MM.1S (cell line): Measurements from ENCODE around the gene BMERB1.

Experiments
- DNase-seq: peaks from one replicate; pipeline ENCODE4 v3.0.0-alpha.2; 2015
- H2AFZ ChIP-seq: fragments of 300-600 bp; sonication (generic); 2 replicates; pipeline ENCODE4 v1.6.0; 2016; ENCODE audit warnings: antibody characterized with exemption, low read length
- H3F3A ChIP-seq: fragments of 300-600 bp; sonication (generic); 2 replicates; pipeline ENCODE4 v1.6.1; 2016; ENCODE audit warnings: mild to moderate bottlenecking, antibody characterized with exemption, low read length, moderate library complexity, mixed read lengths; ENCODE audit not compliant: insufficient read depth
- H3K27ac ChIP-seq: fragments of 300-600 bp; sonication (generic); 2 replicates; pipeline ENCODE4 v1.5.1; 2016; ENCODE audit warnings: mild to moderate bottlenecking, low read length
- H3K27me3 ChIP-seq: fragments of 300-600 bp; sonication (generic); replicated peaks from 2 replicates; pipeline ENCODE4 v1.6.0; 2016; ENCODE audit warnings: low read length; ENCODE audit not compliant: insufficient read depth
- H3K36me3 ChIP-seq: fragments of 300-600 bp; sonication (generic); replicated peaks from 2 replicates; pipeline ENCODE4 v1.6.1; 2016; ENCODE audit warnings: mild to moderate bottlenecking, low read length, mixed read lengths; ENCODE audit not compliant: insufficient read depth
- H3K4me1 ChIP-seq: fragments of 300-600 bp; sonication (generic); 2 replicates; pipeline ENCODE4 v1.6.1; 2016; ENCODE audit warnings: low read length, mixed read lengths
- H3K4me2 ChIP-seq: fragments of 300-600 bp; sonication (generic); 2 replicates; pipeline ENCODE4 v1.6.0; 2016; ENCODE audit warnings: low read depth, low read length
- H3K4me3 ChIP-seq: fragments of 300-600 bp; sonication (generic); 2 replicates; pipeline ENCODE4 v1.5.1; 2016; ENCODE audit warnings: low read length, mixed read lengths
- H3K79me2 ChIP-seq: fragments of 300-600 bp; sonication (generic); 2 replicates; pipeline ENCODE4 v1.6.1; 2016; ENCODE audit warnings: mixed run types, low read length, mixed read lengths
- H3K9ac ChIP-seq: fragments of 300-600 bp; sonication (generic); 2 replicates; pipeline ENCODE4 v1.6.1; 2016; ENCODE audit warnings: low read length, mixed read lengths
- H3K9me2 ChIP-seq: fragments of 300-600 bp; sonication (generic); replicated peaks from 2 replicates; pipeline ENCODE4 v1.6.1; 2016; ENCODE audit warnings: mild to moderate bottlenecking, low read length, mixed read lengths; ENCODE audit not compliant: insufficient read depth
- H3K9me3 ChIP-seq: fragments of 300-600 bp; sonication (generic); replicated peaks from 2 replicates; pipeline ENCODE4 v1.6.1; 2016; ENCODE audit warnings: mild to moderate bottlenecking, low read length, mixed read lengths; ENCODE audit not compliant: insufficient read depth
- H4K20me1 ChIP-seq: fragments of 300-600 bp; sonication (generic); 2 replicates; pipeline ENCODE4 v1.6.1; 2016; ENCODE audit warnings: mild to moderate bottlenecking, low read length, moderate library complexity, mixed read lengths; ENCODE audit not compliant: insufficient read depth
- EZH2 ChIP-seq: fragments of 300-600 bp; sonication (generic); optimal IDR thresholded peaks from 2 replicates; pipeline ENCODE3; 2017; ENCODE audit warnings: low read depth, mild to moderate bottlenecking, antibody characterized with exemption, low read length, mixed read lengths
- EZH2phosphoT487 ChIP-seq: fragments of 300-600 bp; sonication (generic); IDR thresholded peaks from 2 replicates; pipeline ENCODE4 v1.6.1; 2018; ENCODE audit warnings: antibody characterized with exemption, low read length
- TF ChIP-seq, protein P1 (sequence below): fragments of 300-600 bp; sonication (generic); IDR thresholded peaks from 2 replicates; pipeline ENCODE4 v1.5.1; 2016; ENCODE audit warnings: antibody characterized with exemption, low read length, mixed read lengths

Gene BMERB1

DNA sequence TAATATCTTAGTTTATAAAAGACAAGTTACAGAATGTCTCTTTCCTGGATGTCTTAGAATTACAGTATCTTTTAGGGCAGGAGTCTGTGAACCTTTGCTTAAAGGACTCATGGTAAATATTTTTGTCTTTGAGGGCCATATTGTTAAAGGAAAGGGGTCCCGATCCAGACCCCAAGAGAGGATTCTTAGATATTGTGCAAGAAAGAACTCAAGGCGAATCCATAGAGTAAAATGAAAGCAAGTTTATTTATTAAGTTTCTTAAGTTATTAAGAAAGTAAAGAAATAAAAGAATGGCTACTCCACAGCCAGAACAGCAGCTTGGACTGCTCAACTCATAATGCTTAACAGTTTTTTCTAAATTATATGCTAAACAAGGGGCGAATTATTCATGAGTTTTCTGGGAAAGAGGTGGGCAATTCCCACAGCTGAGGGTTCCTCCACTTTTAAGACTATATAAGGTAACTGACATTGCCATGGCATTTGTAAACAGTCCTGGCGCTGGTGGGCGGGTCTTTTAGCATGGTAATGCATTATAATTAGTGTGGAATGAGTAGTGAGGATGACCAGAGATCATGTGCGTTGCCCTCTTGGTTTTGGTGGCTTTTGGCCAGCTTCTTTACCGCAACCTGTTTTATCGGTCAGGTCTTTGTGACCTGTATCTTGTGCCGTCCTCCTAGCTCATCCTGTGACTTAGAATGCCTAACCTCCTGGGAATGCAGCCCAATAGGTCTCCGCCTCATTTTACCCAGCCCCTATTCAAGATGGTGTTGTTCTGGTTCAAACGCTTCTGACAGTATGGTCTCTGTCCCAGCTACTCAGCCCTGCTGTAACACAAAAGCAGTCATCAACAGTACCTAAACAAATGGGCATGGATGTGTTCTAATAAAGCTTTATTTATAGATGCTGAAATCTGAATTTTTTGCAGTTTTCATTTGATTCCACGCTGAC lies 53.2 kb downstream of the BMERB1 start:
- no peaks in the 10 kb centered on the region for H3F3A ChIP-seq
- H3K9me2 ChIP-seq = no peaks in the 10 kb centered on the region
- H2AFZ ChIP-seq = no peak overlapping the region
- no peaks in the 10 kb centered on the region for H3K79me2 ChIP-seq
- no peak overlapping the region for H3K4me2 ChIP-seq
- TF ChIP-seq EZH2 = no peak
- TF ChIP-seq, protein P1, sequence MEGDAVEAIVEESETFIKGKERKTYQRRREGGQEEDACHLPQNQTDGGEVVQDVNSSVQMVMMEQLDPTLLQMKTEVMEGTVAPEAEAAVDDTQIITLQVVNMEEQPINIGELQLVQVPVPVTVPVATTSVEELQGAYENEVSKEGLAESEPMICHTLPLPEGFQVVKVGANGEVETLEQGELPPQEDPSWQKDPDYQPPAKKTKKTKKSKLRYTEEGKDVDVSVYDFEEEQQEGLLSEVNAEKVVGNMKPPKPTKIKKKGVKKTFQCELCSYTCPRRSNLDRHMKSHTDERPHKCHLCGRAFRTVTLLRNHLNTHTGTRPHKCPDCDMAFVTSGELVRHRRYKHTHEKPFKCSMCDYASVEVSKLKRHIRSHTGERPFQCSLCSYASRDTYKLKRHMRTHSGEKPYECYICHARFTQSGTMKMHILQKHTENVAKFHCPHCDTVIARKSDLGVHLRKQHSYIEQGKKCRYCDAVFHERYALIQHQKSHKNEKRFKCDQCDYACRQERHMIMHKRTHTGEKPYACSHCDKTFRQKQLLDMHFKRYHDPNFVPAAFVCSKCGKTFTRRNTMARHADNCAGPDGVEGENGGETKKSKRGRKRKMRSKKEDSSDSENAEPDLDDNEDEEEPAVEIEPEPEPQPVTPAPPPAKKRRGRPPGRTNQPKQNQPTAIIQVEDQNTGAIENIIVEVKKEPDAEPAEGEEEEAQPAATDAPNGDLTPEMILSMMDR = no peak
- no peak for TF ChIP-seq EZH2phosphoT487
- H3K9me3 ChIP-seq = no peaks in the 10 kb centered on the region
- H3K36me3 ChIP-seq = no peaks in the 10 kb centered on the region
- H3K27ac ChIP-seq = no peak overlapping the region
- H3K4me3 ChIP-seq = no peak overlapping the region
- no peaks in the 10 kb centered on the region for H4K20me1 ChIP-seq
- H3K4me1 ChIP-seq = no peaks in the 10 kb centered on the region
- H3K27me3 ChIP-seq = no peaks in the 10 kb centered on the region
- H3K9ac ChIP-seq = no peak overlapping the region
- no peak for DNase-seq

DNA sequence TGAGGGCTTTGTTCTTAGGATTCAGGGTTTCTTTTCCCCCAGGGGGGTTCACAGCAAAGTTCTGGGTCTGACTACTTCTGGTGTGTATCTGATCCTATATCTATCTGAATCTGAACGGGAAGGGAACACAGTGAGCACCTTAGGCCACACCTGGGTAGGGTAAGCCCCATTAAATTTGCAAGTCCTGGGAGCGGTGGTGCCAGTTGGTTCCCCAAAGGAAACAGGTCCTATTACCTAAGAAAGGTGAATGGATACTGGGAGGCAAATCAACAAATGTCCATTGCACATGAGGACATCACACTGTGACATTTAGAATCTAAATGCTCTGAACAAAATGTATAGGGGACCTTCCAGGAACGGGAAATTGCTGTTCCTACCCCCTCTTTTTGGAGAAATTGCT lies 54.6 kb downstream of the BMERB1 start:
- Histone ChIP-seq H3K27ac (no peak overlapping the region), H3K4me3 (no peak overlapping the region), H3K27me3 (no peaks in the 10 kb centered on the region), H3K9me2 (no peaks in the 10 kb centered on the region), H3F3A (no peaks in the 10 kb centered on the region), H3K79me2 (no peaks in the 10 kb centered on the region), H3K4me2 (no peak overlapping the region), H3K4me1 (no peaks in the 10 kb centered on the region), H2AFZ (no peak overlapping the region), H4K20me1 (no peaks in the 10 kb centered on the region), H3K36me3 (no peaks in the 10 kb centered on the region), H3K9me3 (no peaks in the 10 kb centered on the region), H3K9ac (no peak overlapping the region)
- no peak for DNase-seq
- TF ChIP-seq, protein P1 = no peak
- TF ChIP-seq EZH2phosphoT487 (no peak), EZH2 (no peak)

- H3K9me3 ChIP-seq = no peaks in the 10 kb centered on the region
- no peaks in the 10 kb centered on the region for H3K9me2 ChIP-seq
- no peak overlapping the region for H3K9ac ChIP-seq
- H2AFZ ChIP-seq = no peak overlapping the region
- H3K27me3 ChIP-seq = no peaks in the 10 kb centered on the region
- DNase-seq = no peak
- no peak overlapping the region for H3K4me3 ChIP-seq
- no peak overlapping the region for H3K27ac ChIP-seq
- H4K20me1 ChIP-seq = no peaks in the 10 kb centered on the region
- no peak overlapping the region for H3K4me2 ChIP-seq
- no peaks in the 10 kb centered on the region for H3K79me2 ChIP-seq
- H3F3A ChIP-seq = no peaks in the 10 kb centered on the region
- H3K36me3 ChIP-seq = no peaks in the 10 kb centered on the region
- H3K4me1 ChIP-seq = no peaks in the 10 kb centered on the region
- TF ChIP-seq EZH2phosphoT487 (no peak), EZH2 (no peak)
- TF ChIP-seq, protein P1 = no peak
Observed at GRCh38 chr16:15490123-15490711, 55.8 kb downstream of the BMERB1 start.
